ENCODE measurements around the gene C1orf174.

- TF ChIP-seq, protein P1, sequence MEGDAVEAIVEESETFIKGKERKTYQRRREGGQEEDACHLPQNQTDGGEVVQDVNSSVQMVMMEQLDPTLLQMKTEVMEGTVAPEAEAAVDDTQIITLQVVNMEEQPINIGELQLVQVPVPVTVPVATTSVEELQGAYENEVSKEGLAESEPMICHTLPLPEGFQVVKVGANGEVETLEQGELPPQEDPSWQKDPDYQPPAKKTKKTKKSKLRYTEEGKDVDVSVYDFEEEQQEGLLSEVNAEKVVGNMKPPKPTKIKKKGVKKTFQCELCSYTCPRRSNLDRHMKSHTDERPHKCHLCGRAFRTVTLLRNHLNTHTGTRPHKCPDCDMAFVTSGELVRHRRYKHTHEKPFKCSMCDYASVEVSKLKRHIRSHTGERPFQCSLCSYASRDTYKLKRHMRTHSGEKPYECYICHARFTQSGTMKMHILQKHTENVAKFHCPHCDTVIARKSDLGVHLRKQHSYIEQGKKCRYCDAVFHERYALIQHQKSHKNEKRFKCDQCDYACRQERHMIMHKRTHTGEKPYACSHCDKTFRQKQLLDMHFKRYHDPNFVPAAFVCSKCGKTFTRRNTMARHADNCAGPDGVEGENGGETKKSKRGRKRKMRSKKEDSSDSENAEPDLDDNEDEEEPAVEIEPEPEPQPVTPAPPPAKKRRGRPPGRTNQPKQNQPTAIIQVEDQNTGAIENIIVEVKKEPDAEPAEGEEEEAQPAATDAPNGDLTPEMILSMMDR (IDR thresholded peaks at IDR 0.05): no peak
- TF ChIP-seq POLR2A (IDR thresholded peaks at IDR 0.05): no peak
Observed at GRCh38 chr1:3895951-3896325, 4.1 kb downstream of the C1orf174 start.
